Endodermal cell (in vitro differentiated cells): ENCODE results near the gene KIF17. TPM values are rescaled to one million over a fixed set of nuclear protein-coding genes. Genes with fewer than 3 reads are reported as not detected.

Experiments used
- DNase-seq: peaks from one replicate; pipeline ENCODE4 v3.0.0-alpha.2; 2017
- H3K27ac ChIP-seq: 2 replicates; pipeline ENCODE4 v1.5.1; 2013; ENCODE audit warnings: mild to moderate bottlenecking, low read depth, low read length, moderate library complexity
- H3K27me3 ChIP-seq: 2 replicates; pipeline ENCODE4 v1.6.1; 2013; ENCODE audit warnings: mild to moderate bottlenecking, low read length, moderate library complexity; ENCODE audit not compliant: insufficient read depth, control insufficient read depth, poor library complexity, severe bottlenecking
- H3K36me3 ChIP-seq: 2 replicates; pipeline ENCODE4 v1.7.0; 2013; ENCODE audit warnings: mild to moderate bottlenecking, low read length, moderate library complexity; ENCODE audit not compliant: control insufficient read depth, insufficient read depth
- H3K4me1 ChIP-seq: one replicate; pipeline ENCODE4 v1.7.0; 2013; ENCODE audit warnings: low read length; ENCODE audit not compliant: control insufficient read depth, insufficient read depth
- H3K4me3 ChIP-seq: 2 replicates; pipeline ENCODE4 v1.5.1; 2013; ENCODE audit warnings: mild to moderate bottlenecking, low read length, moderate library complexity
- H3K9ac ChIP-seq: 2 replicates; pipeline ENCODE4 v1.6.1; 2013; ENCODE audit warnings: mild to moderate bottlenecking, low read length, moderate library complexity; ENCODE audit not compliant: poor library complexity, severe bottlenecking; ENCODE audit errors: extremely low read depth
- H3K9me3 ChIP-seq: 2 replicates; pipeline ENCODE4 v1.6.1; 2013; ENCODE audit warnings: mild to moderate bottlenecking, low read length, moderate library complexity; ENCODE audit not compliant: control insufficient read depth
- H3K27ac Mint-ChIP-seq: 2 replicates; pipeline ENCODE4 v1.8.0; 2020; ENCODE audit warnings: mixed read lengths
- H3K27me3 Mint-ChIP-seq: 2 replicates; pipeline ENCODE4 v1.8.0; 2021; ENCODE audit warnings: mild to moderate bottlenecking, mixed read lengths; ENCODE audit not compliant: insufficient read depth
- H3K36me3 Mint-ChIP-seq: 2 replicates; pipeline ENCODE4 v1.8.0; 2020; ENCODE audit warnings: low read depth, mixed read lengths
- H3K4me1 Mint-ChIP-seq: 2 replicates; pipeline ENCODE4 v1.8.0; 2020; ENCODE audit warnings: mixed read lengths
- H3K4me3 Mint-ChIP-seq: 2 replicates; pipeline ENCODE4 v1.8.0; 2020; ENCODE audit warnings: mild to moderate bottlenecking, moderate library complexity, mixed read lengths
- H3K9me3 Mint-ChIP-seq: 2 replicates; pipeline ENCODE4 v1.8.0; 2020; ENCODE audit warnings: mild to moderate bottlenecking, mixed read lengths
- CTCF ChIP-seq: fragments of 200-600 bp; sonication (generic); conservative IDR thresholded peaks from 2 replicates; pipeline ENCODE4 v1.5.0; 2021; ENCODE audit warnings: antibody characterized with exemption, mild to moderate bottlenecking
- WGBS, 2 experiments: methylation state at CpG; one replicate each; pipeline versions ENCODE4 v1.1.5 to v1.1.7; 2013; ENCODE audit warnings: missing lambda C conversion rate in 2 of 2, mixed read lengths in 1 of 2; ENCODE audit not compliant: insufficient coverage in 1 of 2, insufficient read length in 1 of 2; 5-methylcytosine and 5-hydroxymethylcytosine counted together
- total RNA-seq, 2 donors: library from RNA; stranded (reverse); fragmentation: NEBNext Ultra II Directional in 1 of 2; extraction: Animal tissue kit (Norgen Biotek cat#: 25700) in 1 of 2; gene quantifications; 2 replicates in 1 of 2; 3 replicates in 1 of 2; pipeline ENCODE4 v1.2.1, GENCODE V29; 2021

Gene KIF17
- total RNA-seq, 2 donors from 2014 or later: 4.2 to 8.0 TPM

GRCh38 chr1:20723537-20724363, 5.9 kb upstream of the KIF17 start:
- no peak for TF ChIP-seq CTCF
- Mint-ChIP-seq H3K27me3 (peaks cover 21% of the 10 kb centered on the region), H3K9me3 (no peaks in the 10 kb centered on the region), H3K36me3 (no peaks in the 10 kb centered on the region), H3K27ac (no peak overlapping the region), H3K4me1 (peaks cover 8% of the 10 kb centered on the region), H3K4me3 (no peak overlapping the region)
- no peaks in the 10 kb centered on the region for H3K9me3 ChIP-seq
- no peak overlapping the region for H3K27ac ChIP-seq
- WGBS, 2 experiments: 94 to 95% methylated on average over 22 to 35 of the region's 35 CpGs
- H3K4me3 ChIP-seq: no peak overlapping the region
- peaks cover 16% of the 10 kb centered on the region for H3K27me3 ChIP-seq
- DNase-seq: peak; percentile 38
- no peaks in the 10 kb centered on the region for H3K4me1 ChIP-seq
- H3K36me3 ChIP-seq: no peaks in the 10 kb centered on the region
- H3K9ac ChIP-seq: no peak overlapping the region

GRCh38 chr1:20723159-20723536, 5.3 kb upstream of the KIF17 start:
- Histone ChIP-seq H3K27ac (no peak overlapping the region), H3K9ac (no peak overlapping the region), H3K4me3 (no peak overlapping the region), H3K4me1 (no peaks in the 10 kb centered on the region), H3K9me3 (no peaks in the 10 kb centered on the region), H3K36me3 (no peaks in the 10 kb centered on the region), H3K27me3 (peaks cover 22% of the 10 kb centered on the region)
- Mint-ChIP-seq H3K9me3 (no peaks in the 10 kb centered on the region), H3K27ac (no peak overlapping the region), H3K36me3 (no peaks in the 10 kb centered on the region), H3K27me3 (peaks cover 21% of the 10 kb centered on the region), H3K4me1 (peaks cover 4% of the 10 kb centered on the region), H3K4me3 (no peak overlapping the region)
- WGBS, 2 experiments: 95 to 98% methylated on average over 3 to 4 of the region's 4 CpGs
- TF ChIP-seq CTCF: no peak
- no peak for DNase-seq

- H3K36me3 ChIP-seq: no peaks in the 10 kb centered on the region
- H3K4me3 ChIP-seq: no peak overlapping the region
- peak; percentile 33 for DNase-seq
- H3K9ac ChIP-seq: no peak overlapping the region
- H3K27ac Mint-ChIP-seq: no peak overlapping the region
- no peaks in the 10 kb centered on the region for H3K4me1 Mint-ChIP-seq
- TF ChIP-seq CTCF: no peak
- H3K4me3 Mint-ChIP-seq: no peak overlapping the region
- no peak overlapping the region for H3K27ac ChIP-seq
- H3K9me3 Mint-ChIP-seq: no peaks in the 10 kb centered on the region
- H3K27me3 Mint-ChIP-seq: peaks cover 30% of the 10 kb centered on the region
- 91 to 93% methylated on average over 8 to 29 of the region's 29 CpGs for whole genome bisulfite sequencing, 2 experiments
- no peaks in the 10 kb centered on the region for H3K9me3 ChIP-seq
- no peaks in the 10 kb centered on the region for H3K36me3 Mint-ChIP-seq
- H3K4me1 ChIP-seq: no peaks in the 10 kb centered on the region
- peaks cover 24% of the 10 kb centered on the region for H3K27me3 ChIP-seq
Observed at GRCh38 chr1:20721117-20722061, 3.6 kb upstream of the KIF17 start.
